ENCODE data around the gene SLC16A7. TPM values are rescaled to one million over a fixed set of nuclear protein-coding genes. Genes with fewer than 3 reads are reported as not detected.

The SLC16A7 gene
- total and polyA plus RNA-seq, 10 of the 15 experiments (the other 5 are each of a cell fraction or from before 2014, with no cell fraction given) = 1.5 to 12.9 (median 6.7) TPM

- TF ChIP-seq CEBPZ (IDR thresholded peaks at IDR 0.05; ENCODE audit: low read depth, low read length) (no peak), CHD2 (IDR thresholded peaks at IDR 0.05; ENCODE audit: borderline replicate concordance, low read depth, low read length) (no peak), MLLT1 (IDR thresholded peaks at IDR 0.05) (no peak), JUNB (IDR thresholded peaks at IDR 0.05) (no peak), CHD1 (IDR thresholded peaks at IDR 0.05; ENCODE audit: low read depth, low read length) (no peak)
These were observed 168.0 kb downstream of the SLC16A7 start (continued) for GRCh38 chr12:59763835-59764234.

GRCh38 chr12:59768031-59768430 lies 172.2 kb downstream of the SLC16A7 start:
- Histone ChIP-seq H2AFZ (ENCODE audit: control insufficient read depth, low read depth, low read length) (no peak overlapping the region), H3K27me3 (replicated peaks in 1 of 2; ENCODE audit: control insufficient read depth in 2 of 2, insufficient read depth in 2 of 2, low read length in 1 of 2) (no peaks in the 10 kb centered on the region), H3K4me1 (ENCODE audit: control insufficient read depth, insufficient read depth, low read length) (no peaks in the 10 kb centered on the region), H4K20me1 (ENCODE audit: control insufficient read depth, insufficient read depth) (no peaks in the 10 kb centered on the region), H3K9ac (ENCODE audit: control insufficient read depth, insufficient read depth, low read length) (no peak overlapping the region), H3K36me3 (ENCODE audit: control insufficient read depth in 2 of 2, insufficient read depth in 2 of 2, low read length in 1 of 2) (no peaks in the 10 kb centered on the region), H3K79me2 (ENCODE audit: control insufficient read depth, insufficient read depth, low read length) (no peaks in the 10 kb centered on the region), H3K4me2 (ENCODE audit: control insufficient read depth, insufficient read depth) (no peak overlapping the region), H3K27ac (ENCODE audit: control insufficient read depth, insufficient read depth) (no peak overlapping the region), H3K4me3 (no peak overlapping the region), H3K9me3 (replicated peaks; ENCODE audit: control insufficient read depth, insufficient read depth, low read length) (no peaks in the 10 kb centered on the region)
- FAIRE-seq = no peak
- BruUV-seq (replicated peaks) = no TSS peak
- WGBS (ENCODE audit: insufficient coverage, insufficient replicate concordance, low lambda C conversion rate, missing lambda C conversion rate) = 44% methylated on average over 3 of the region's 3 CpGs
- no peak for TF ChIP-seq TARDBP (IDR thresholded peaks at IDR 0.05; ENCODE audit: borderline replicate concordance)
- TF ChIP-seq BACH1 (IDR thresholded peaks at IDR 0.05; ENCODE audit: borderline replicate concordance) = no peak
- no peak for TF ChIP-seq ZNF207 (IDR thresholded peaks at IDR 0.05; ENCODE audit: borderline replicate concordance)
- TF ChIP-seq TCF12 (IDR thresholded peaks at IDR 0.05; ENCODE audit: low read depth, low read length) = no peak
- TF ChIP-seq NR2F1 (conservative IDR thresholded peaks at IDR 0.05) = no peak
- no peak for TF ChIP-seq NKRF (conservative IDR thresholded peaks at IDR 0.05)
- no peak for TF ChIP-seq IRF4 (IDR thresholded peaks at IDR 0.05; ENCODE audit: low read depth, low read length)
- TF ChIP-seq LARP7 (IDR thresholded peaks at IDR 0.05) = no peak
- no peak for TF ChIP-seq SPI1 (IDR thresholded peaks at IDR 0.05; ENCODE audit: borderline replicate concordance, insufficient read depth, low read depth, low read length)
- no peak for TF ChIP-seq POLR2A (IDR thresholded peaks at IDR 0.05; ENCODE audit: low read depth, low read length)
- TF ChIP-seq HSF1 (IDR thresholded peaks at IDR 0.05; ENCODE audit: low read depth, low read length) = no peak
- in situ Hi-C loops (cut with MboI) = no loop called here
- ChIA-PET POLR2A (no interaction called here), SMC1A (ENCODE audit: uncharacterized antibody, unreplicated experiment) (no interaction called here), CTCF (no interaction called here), RAD21 (ENCODE audit: unreplicated experiment) (no interaction called here)
- no peak for DNase-seq (ENCODE audit: low read depth, low spot score)
- ATAC-seq = no peak
- intact Hi-C loops (cut with micrococcal nuclease; ENCODE audit: unreplicated experiment) = no loop called here
